Jurkat, Clone E6-1 (cell line): ENCODE measurements around the gene ANKH.

Source experiments
- DNase-seq: peaks from one replicate; pipeline ENCODE4 v3.0.0-alpha.2; 2011; ENCODE audit warnings: low read depth, low spot score
- H3K4me3 ChIP-seq: 2 replicates; pipeline ENCODE4 v1.5.1; 2011; ENCODE audit warnings: mild to moderate bottlenecking, low read length, control low read depth, moderate library complexity

ANKH gene

DNA sequence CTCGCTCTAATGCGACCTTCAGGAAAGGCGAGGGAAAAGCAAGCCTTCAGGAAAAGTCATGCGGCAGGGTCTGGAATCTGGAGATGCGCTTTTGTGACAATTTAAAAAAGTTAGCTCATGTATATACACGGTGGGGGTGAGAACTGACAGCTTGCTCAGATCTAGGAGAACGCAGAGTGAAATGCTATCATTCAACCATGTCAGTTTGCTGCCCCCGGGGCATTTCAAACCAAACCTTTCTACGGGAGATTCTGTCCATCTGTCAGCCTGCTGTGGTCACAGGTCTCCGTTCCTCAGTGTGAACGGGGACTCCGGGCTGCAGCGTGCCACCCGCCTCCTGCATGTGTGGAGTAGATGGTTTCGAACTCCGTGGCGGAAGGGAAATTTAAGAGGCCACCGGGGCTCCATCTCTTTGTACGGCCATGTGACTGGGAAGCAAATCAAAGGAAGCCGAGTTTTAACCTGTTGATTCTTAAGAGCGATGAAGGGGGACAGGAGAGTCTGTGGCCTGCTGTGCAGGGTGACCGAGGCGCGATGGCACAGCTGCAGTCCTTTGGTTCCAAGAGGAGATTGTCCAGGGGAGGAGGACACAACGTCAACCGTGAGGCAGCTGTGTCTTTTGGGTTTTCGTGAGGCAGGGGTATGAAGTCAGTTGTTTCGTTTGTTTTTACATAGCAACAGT is 161.1 kb downstream of the ANKH start:
- DNase-seq, result no peak
- no peak overlapping the region for H3K4me3 ChIP-seq

DNA sequence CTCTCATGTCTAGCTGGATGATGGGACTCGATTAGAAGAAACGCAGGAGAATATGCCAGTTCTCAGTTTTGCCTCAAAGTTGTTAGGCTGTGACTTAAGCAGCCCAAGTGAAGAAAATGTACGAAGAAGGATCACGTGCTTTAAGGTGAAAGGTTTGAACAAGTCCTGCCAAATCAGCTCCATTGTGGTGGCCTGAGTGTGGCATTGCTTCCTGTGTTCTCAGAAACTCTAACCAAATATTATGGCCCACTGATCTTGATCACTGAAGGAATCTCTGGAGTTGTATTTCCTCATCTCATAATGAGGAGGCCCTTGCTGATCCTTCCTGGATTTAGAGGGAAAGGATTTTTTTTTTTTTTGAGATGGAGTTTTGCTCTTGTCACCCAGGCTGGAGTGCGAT is 163.0 kb downstream of the ANKH start:
- no peak for DNase-seq
- H3K4me3 ChIP-seq, result no peak overlapping the region

DNA sequence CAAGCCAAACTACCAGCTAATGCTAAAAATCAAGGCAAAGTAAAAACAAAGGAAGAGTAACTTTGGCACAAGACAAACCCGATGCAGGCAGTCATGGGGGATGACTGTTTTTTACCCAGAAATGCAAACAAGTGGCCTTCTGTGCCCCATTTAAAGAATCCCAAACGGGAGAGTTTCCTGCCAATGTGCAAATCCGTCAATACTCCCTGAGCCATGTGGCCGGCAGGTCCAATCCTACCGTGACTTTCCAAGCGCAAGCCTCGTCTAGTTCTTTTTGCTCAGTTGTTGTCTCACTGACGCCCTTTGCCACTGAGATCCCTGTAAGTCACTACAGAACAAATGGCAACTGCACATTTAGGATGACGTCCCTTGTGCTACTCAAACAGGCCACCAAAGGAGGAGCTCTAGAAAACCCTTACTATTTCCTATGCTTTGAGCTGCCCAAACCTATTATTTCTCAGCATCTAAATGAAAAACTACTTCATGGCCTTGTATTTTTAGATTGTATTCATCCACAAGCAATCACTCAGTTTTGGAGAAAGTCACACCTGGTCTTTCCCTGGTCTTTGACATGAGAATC is 163.7 kb downstream of the ANKH start:
- DNase-seq, result no peak
- H3K4me3 ChIP-seq, result no peak overlapping the region

DNA sequence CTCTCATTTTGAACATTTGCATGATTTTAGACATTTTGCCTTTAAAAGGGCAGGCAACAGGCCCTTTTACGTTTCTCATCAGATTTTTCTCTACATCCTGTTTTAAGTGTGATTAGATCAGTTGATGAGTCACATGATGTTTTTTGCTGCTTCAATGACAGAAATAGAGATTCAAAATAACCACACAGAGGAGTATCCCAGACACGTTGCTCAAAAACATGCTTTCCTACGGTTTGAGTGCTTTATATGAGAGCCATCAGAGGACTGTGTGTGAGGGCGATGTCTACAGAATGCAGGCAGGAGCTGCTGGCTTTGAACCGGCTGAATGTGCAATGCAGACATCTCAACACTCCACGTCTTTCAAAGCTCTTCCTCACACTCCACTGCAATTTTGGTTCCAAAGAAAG is 165.0 kb downstream of the ANKH start:
- DNase-seq, result peak; percentile 39
- no peak overlapping the region for H3K4me3 ChIP-seq

DNA sequence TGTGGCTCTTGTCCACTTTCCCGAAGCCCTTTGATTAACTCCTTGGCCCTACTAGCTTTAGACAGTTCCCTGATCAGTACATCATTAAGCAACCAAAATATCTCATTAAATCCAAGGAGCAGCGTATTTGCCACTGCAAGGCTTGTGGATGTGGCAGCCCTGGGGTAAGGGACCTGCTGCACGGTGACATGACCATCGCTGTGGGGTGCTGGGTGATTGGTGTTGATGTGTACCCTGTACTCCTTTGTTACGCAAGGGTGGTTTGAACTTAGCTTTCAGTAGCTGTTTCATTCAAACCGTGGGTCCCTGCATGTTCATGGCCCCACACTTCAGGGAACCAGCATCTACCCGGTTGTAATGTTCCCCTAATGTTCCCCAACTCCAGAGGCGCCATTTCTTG is 166.0 kb downstream of the ANKH start:
- no peak for DNase-seq
- H3K4me3 ChIP-seq, result no peak overlapping the region

DNA sequence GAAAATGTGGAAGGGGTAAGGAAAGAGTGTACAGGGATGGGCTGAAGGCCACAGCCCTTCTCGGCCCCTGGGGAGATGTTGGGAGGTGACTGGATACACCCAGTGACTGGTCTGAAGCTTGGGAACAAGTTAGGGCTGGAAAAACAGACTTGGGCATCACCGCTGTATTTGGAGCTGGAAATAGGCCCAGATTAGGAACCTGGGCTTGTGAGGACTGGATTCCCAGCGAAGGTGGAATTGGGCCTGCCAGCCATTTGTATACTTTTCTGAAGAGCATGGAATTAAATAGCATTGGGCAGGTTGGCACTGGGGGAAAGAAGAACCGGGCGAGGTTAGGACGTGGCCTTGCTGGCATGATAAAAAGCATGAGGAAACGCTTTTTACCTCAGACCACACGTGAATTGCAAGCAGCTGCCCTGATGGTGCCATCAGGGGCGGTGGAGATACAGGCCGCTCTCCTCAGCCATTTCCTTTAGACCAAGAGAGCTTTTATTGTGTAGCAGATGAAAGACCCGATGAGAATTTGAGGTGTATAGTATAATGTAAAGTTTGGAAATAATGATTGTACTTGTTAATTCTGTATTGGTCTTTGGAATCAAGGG is 169.2 kb downstream of the ANKH start:
- no peak for DNase-seq
- H3K4me3 ChIP-seq, result no peak overlapping the region

DNA sequence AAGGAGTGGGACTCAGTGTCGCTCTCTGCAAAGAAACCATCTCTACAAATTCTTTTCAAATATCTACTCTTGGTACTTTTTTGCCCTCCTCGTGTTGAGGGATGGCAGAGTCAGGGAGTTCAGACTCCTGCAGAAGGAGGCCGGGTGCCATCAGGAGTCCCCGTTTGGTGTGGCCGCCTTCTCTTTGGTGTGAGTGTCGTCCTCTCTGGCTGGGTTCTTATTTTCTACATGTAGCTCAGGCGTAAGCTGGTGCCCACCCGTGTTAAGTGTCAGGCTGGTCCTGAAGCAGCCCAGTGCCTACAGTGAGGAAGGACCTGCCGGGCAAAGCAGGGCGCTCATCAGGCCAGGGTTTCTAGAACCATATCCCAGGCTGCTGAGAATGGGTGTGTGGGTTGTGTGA is 170.0 kb downstream of the ANKH start:
- no peak for DNase-seq
- H3K4me3 ChIP-seq, result no peak overlapping the region

DNA sequence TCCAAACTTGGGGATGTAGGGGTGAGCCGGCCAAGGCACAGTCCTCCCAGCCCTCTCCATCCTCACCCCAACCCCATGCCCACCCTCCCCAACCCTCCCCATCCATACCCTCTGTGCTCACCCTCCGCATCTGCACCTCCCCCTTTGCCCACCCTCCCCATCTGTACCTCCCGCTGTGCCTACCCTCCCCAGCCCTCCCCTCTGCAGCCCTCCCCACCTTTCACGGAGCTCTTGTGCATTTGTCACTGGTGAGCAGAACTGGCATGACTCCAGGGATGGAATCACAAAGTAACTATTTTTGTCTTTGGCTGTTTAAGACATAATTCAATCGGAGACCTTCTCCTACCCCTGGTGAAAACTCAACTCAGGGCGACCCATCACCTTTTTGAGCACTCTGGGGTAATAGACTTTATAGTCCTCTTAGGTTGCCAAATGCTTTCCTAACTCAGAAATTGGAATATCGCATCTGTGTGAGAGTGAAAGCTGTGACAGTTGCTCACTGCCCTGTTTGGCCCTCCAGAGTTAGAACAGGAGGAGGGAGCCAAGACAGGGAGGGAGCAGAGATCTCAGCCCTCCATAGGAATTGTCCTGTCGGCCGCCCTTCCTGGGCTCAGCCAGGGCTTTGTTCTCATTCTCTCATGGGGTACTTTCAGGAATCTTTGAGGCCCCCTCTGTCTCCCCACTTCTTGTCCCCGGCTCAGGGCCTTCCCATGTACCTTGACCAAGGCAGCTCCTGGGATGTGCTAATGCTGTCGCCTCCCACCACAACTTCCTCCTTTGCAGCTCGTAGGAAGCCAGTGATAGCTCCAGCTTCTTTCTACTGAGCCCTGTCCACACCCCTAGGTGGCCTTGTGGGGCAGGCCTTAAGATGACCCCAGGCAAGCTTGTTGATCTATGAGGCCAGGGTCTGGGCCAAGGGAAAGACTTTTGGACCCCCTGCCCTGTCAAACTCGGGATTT is 170.8 kb downstream of the ANKH start:
- no peak overlapping the region for H3K4me3 ChIP-seq
- DNase-seq, result no peak

DNA sequence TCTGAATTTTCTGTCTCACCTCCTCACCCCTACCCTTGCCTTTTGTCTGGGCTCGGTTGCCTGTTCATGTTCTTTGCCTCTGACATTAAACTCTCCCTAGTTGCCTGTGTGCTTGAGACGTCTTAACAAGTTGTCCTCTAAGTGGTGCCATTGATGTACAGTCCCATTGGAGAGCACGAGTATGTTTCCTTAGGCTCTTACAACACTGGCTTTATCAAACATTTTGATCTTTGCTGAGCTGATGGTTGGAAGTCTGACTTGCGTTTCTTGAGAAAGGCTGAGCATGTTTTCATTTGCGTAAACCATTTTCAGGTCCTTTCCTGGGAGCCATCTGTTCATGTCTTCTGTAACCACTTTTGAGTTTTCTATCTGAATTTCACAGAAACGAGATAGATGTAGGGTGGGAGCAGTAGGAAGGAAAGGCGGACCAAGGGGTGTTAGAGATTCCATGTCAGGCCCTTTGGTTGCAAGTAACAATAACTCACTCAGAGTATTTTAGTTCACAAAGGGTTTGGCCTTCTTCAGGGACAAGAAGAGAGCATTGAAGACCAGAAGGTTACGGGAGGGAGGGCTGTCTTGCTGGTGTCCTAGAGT is 171.7 kb downstream of the ANKH start:
- no peak for DNase-seq
- H3K4me3 ChIP-seq, result no peak overlapping the region

DNA sequence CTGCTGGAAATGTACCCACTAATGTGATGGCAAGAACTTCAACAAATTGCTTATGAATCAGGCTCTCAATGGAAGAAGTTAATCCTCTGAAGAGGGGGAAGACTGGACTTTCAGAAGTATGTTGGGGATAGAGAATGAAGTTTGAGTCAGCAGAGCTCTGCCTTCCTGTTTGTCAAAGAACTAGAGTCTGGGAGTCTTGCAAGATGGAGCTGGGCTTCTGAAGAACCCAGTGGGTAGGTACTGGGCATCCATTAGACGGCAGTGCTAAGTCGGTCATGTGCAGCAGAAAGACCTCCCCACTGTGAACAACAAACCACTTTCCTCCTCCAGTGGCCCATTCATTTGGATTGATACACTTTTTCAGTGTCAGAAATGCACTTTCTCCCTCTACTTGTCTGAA is 172.4 kb downstream of the ANKH start:
- no peak for DNase-seq
- H3K4me3 ChIP-seq, result no peak overlapping the region

DNA sequence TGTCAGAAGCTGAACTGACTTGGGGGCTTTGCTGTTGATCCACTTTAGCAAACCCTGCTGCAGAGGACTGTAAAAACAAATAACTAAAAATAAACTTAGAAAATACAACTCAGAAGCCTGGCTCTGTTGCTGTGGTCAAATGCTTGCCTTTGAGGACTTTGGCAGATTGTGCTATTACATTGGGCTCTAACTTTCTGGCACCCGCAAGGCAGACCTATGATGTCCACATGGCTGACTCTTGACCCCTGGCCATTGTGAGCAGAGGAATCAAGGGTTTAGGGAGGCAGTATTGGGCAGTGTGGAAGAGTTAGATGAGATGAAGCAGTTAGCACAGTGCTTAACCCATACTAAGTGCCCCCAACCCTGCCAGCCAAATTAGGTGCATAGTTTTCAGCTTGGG is 173.1 kb downstream of the ANKH start:
- no peak overlapping the region for H3K4me3 ChIP-seq
- DNase-seq, result no peak

DNA sequence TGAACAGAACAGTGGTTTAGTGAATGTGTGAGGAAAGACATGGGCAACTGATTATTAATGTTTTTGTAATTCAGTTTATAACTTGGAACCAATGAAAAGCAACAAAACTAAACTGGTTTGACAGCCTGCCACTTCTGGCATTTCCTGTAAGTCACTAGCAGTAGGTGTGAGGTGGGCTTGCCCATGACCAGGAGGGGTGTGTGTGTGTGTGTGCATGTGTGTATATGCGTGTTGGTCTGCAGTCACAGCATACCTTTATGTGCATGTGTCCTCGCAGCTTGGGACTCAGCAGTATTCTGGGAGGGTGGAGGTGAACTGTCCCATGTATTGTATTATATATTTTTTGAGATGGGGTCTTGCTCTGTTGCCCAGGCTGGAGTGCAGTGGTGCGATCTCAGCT is 174.7 kb downstream of the ANKH start:
- H3K4me3 ChIP-seq, result no peak overlapping the region
- no peak for DNase-seq

DNA sequence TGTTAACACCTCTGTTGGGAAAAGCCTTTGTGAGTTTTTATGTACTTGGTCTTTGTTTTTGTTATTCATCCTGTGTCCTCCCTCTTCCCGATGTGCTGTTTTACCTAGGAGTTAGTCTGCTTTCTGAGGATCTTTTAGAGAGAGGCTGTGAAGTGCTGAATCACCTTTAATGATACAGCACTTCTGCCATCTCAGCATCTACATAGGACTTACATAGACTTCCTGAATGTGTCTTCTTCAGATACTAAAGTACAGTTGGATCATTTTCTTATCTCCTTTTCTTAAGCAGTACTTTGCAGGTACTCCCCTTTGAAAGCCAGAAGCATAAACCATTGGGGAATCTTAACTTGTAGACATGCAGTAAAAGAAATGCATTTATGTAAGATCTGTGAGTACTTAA is 175.5 kb downstream of the ANKH start:
- H3K4me3 ChIP-seq, result no peak overlapping the region
- DNase-seq, result no peak

DNA sequence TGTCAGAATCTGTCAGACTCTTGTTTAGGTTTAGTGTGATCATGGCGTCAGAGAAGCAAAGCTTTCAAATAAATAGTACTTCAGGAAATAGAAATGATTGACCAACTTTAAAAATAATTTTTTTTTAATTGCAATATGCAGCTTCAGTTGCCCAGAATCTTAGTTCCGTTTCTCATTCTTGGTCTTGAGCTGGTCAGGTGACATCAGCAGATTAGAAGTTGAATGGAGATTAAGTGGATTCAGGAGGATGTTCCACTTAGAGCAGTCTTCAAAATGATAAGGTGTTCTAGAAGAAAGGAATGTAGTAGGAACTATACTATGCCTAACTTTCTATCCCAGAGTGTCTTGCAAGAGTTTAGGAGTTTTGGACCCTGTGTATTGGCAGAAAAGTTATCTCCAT is 176.4 kb downstream of the ANKH start:
- no peak overlapping the region for H3K4me3 ChIP-seq
- no peak for DNase-seq

DNA sequence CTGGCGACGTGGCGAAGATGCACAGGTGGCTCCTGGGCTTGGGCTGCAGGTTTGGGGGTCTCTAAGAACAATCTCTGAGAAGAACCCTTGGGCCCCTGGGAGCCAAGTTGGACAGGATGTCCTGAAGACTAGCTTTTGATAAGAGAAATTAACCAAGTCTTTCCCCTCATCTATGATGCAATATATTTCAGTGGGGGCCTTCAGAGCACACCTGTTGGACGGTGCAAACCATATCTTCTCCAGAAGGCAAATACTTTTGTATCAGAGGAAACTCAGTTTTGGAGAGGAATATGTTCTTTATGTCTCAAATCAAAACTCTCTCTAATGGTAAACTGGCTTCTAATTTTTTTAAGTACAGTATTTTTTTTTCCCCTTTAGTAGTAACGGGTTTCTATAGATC is 178.5 kb downstream of the ANKH start:
- no peak for DNase-seq

DNA sequence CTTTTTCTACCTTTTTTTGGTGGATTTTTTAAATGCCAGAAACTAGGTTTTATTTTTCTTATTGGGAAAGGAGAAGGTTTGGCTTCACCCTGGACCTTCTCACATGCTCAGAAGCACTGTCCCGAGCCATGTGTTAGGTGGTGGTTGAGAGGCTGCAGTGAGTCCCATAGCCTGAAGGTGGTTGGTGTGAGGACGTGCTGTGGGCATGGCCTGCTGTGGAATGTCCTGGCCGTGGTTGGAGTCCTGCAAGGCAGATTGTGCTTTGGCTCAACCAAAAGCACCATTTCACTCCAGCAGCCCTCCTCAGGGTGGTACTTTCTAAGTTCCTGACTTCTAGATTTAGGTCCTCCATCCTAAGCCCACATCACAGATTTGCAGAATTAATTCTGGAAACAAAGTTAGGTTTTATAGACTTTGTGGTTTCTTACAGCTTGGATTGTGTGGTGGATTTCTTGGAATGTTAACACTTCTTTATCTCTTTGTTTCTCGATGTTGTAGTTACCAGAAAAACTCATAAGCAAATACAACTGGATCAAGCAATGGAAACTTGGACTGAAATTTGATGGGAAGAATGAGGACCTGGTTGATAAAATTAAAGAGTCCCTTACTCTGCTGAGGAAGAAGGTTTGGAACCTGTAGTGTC is 184.4 kb downstream of the ANKH start:
- no peak overlapping the region for H3K4me3 ChIP-seq
- no peak for DNase-seq

More for the DNA sequence above, 178.5 kb downstream of the ANKH start:
- H3K4me3 ChIP-seq, result no peak overlapping the region

DNA sequence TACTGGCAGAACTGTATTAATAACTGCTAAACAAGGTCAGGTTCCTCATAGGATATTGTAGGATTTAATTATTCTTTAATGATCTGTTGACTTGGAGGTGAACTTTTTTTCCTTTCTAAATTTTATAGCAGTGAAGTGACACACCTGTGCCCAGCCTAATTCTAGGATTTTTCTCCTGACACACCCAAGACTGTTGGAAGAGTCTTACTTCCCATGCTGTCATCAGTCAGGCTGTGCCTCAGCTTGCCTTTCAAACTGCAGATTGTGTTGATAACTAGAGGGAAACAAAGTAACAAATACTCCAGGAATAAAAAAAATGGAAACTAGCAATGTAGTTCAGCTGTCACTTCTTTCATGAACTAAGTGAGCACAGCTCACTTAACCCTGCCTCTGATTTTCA is 185.1 kb downstream of the ANKH start:
- no peak for DNase-seq
- no peak overlapping the region for H3K4me3 ChIP-seq

DNA sequence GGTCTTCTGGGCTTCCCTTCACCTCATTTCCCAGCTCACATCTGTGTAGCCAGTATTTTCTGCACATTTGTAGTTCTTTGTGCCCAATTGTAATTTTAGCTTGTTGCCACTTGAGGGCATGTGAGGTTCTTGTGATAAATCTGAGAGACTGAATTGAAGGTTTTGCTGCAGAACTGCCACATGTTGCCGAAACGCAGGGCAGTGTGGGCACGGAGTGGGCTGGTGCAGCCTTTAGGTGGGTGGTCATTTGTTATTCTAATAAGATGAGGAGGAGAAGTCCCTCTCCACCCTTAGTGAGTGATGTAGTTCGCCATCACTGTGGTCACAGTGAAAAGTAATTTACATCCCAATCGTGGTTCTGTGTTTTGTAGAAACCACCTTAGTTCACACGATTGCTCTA is 185.8 kb downstream of the ANKH start:
- DNase-seq, result peak; percentile 55
- no peak overlapping the region for H3K4me3 ChIP-seq

DNA sequence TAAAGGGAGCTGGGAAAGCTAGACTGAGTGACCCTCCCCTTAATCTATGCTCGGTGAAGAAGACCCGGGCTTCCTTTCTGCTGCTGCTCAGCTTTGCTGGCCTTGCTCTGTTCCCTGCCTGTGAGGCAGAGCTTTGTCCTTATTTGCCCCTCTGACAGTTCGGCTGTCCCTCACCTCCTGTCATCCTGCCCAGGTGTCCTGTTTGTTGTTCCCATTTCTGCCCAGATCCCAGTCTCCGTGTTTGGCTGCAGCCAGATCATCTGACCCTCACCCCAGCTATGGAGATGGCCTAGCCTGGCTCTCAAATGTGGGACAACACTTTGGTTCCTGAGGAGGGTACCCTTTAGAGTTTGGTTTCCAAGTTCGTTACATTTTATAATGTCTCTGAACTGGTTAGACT is 186.8 kb downstream of the ANKH start:
- no peak for DNase-seq
- no peak overlapping the region for H3K4me3 ChIP-seq
